NCI-H82 (cell line): Measurements from ENCODE around the gene GIPC3.
"Not testable (repeated sequence)": the region's sequence is repeated elsewhere in the genome, so short reads cannot be mapped to it uniquely, and the experiment has no call there.

Experiments used
- DNase-seq: peaks from one replicate; lab custom pipeline; 2025; lab: John Stamatoyannopoulos, UW

The GIPC3 gene

DNA sequence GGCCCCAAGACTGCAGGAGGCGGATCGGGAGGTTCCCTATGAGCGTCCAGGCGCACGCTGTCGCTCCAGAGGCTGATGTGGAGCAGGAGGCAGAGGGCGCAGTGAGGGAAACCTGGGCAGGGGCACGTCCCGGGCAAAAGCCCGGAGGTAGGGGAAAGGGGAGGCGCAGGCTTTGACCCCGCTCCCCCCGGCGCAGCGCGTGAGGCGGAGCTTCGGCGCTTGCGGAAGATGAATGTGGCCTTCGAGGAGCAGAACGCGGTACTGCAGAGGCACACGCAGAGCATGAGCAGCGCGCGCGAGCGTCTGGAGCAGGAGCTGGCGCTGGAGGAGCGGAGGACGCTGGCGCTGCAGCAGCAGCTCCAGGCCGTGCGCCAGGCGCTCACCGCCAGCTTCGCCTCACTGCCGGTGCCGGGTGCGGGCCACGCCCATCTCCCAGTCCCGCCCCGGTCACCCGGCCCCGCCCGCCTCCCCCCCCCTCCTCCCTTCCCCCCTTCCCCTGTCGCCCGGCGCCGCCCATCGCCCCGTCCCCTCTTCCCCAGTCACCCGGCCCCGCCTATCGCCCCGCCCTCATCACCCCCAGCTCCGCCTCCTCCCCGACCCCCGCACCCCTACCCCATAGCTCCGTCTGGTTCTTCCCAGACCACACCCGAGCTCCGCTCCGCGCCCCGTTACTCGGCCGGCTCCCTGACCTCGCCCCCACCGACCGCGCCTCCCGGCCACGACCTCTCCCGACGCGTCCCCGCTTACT, 8.4 kb upstream of the GIPC3 start:
- no peak for DNase-seq

DNA sequence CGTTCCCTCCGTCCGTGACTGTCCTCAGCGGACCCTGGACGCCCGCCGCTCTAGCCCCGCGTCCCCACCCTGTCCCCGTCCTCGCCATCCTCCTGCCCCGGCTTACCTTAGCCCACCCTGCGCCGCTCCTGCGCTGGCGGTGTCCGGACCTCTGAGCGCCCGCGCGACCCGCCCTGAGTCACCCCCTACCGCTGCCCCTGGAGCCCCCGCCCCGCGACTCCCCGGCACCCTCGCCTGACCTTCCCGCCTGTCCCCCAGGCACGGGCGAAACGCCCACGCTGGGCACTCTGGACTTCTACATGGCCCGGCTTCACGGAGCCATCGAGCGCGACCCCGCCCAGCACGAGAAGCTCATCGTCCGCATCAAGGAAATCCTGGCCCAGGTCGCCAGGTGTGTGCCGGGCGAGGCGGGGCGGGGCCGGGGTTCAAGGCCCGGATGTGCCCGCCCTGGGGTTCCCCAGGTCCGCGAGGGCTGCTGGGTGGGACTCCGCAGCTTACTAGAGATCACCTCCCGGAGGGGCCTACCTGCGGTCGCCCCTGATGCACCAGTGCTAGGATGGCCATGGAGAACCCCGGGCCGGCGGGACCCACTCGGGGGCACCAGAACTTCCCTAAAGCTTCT, 7.4 kb upstream of the GIPC3 start:
- no peak for DNase-seq

- DNase-seq = no peak
These were observed 6.9 kb upstream of the GIPC3 start for GRCh38 chr19:3578390-3578789.

DNA sequence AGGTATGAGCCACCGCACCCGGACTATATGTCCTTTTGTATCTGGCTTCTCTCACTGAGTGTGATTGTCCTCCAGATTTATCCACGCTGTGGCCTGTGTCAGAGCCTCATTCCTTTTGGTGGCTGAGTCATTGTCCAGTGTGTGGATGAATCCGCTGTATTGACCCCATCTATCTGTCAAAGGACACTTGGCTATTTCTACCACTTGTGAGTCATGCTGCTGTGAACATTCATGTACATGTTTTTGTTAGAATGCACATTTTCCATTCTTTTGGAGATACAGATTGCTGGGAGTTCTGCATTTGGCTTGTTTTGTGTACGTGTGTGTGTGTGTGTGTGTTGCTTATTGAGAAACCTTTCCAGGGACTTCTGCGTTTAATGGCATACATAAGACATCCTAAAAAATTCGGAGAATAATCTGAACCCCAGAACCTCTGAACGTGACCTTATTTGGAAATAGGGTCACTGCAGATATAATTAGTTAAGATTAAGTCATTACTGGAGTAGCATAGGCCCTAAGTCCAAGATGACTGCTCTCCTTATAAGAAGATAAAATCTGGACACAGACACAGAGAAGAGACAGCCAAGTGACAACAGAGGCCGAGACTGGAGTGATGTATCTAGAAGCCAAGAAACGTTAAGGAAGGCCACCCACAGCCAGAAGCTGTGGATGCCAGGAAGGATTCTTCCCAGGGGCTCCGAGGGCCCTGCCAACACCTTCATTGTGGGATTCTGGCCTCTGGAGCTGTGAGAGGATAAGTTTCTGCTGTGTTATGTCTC, 4.9 kb upstream of the GIPC3 start:
- DNase-seq = no peak

- not testable (repeated sequence) for DNase-seq
These were observed 3.5 kb upstream of the GIPC3 start for GRCh38 chr19:3581792-3582191.

DNA sequence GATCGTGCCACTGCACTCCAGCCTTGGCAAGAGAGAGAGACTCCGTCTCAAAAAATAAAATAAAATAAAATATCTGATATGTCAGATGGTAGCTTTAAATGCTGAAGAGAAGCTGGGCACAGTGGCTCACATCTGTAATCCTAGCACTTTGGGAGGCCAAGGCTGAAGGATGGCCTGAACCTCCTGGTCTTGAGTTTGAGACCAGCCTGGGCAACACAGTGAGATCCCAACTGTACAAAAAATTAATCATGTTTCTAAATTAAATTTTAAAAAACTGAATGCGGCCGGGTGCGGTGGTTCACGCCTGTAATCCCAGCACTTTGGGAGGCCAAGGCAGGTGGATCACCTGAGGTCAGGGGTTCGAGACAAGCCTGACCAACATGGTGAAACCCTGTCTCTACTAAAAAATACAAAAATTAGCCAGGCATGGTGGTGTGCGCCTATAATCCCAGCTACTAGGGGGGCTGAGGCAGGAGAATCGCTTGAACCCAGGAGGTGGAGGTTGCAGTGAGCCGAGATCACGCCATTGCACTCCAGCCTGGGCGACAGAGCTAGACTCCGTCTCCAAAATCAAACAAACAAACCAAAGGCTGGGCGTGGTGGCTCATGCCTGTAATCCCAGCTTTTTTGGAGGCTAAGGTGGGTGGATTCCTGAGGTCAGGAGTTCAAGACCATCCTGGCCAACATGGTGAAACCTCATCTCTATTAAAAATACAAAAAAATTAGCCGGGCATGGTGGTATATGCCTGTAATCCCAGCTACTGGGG, 1.1 kb upstream of the GIPC3 start:
- DNase-seq = not testable (repeated sequence)

- DNase-seq = peak; percentile 48
These were observed 899 bp downstream of the GIPC3 start for GRCh38 chr19:3586127-3586626.

DNA sequence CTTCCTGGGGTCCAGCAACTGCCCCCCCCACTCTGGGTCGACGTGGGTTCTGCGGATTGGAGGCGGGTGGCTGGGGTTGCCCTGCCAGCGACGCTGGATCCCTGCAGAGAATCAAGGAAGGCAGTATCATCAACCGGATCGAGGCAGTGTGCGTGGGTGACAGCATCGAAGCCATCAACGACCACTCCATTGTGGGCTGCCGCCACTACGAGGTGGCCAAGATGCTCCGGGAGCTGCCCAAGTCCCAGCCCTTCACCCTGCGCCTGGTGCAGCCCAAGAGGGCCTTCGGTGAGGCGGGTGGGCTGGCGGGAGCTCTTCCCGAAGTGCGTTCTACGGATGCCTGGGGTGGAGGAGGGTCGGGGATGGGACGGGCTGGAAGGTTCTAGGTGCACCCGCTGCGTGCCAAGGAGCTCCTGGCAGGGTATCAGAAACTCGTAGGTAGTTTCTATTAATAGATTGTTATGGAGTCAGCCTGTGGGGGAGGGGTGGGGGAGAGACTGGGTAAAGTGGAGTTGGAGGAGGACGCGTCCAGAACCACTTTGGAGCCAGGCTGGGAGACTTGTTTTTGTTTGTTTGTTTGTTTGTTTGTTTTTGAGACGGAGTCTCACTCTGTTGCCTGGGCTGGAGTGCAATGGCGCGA, 1.5 kb downstream of the GIPC3 start:
- no peak for DNase-seq

- DNase-seq = no peak
These were observed 4.2 kb downstream of the GIPC3 start for GRCh38 chr19:3589439-3589838.

DNA sequence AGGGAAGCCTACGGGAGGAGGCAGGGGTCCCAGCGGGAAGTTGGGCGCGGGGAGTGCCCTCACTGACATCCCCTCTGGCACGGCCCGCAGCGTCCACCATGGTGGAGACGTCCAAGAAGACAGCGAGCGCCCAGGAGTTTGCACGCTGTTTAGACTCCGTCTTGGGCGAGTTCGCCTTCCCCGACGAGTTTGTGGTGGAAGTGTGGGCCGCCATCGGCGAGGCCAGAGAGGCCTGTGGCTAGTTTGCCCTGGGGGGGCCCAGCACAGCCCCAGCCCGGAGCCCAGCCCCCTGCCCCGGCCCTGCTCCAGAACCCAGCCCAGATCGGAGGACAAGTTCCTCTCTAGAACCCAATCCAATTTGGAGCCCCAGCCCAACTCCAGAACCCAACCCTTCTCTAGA, 4.7 kb downstream of the GIPC3 start:
- no peak for DNase-seq

DNA sequence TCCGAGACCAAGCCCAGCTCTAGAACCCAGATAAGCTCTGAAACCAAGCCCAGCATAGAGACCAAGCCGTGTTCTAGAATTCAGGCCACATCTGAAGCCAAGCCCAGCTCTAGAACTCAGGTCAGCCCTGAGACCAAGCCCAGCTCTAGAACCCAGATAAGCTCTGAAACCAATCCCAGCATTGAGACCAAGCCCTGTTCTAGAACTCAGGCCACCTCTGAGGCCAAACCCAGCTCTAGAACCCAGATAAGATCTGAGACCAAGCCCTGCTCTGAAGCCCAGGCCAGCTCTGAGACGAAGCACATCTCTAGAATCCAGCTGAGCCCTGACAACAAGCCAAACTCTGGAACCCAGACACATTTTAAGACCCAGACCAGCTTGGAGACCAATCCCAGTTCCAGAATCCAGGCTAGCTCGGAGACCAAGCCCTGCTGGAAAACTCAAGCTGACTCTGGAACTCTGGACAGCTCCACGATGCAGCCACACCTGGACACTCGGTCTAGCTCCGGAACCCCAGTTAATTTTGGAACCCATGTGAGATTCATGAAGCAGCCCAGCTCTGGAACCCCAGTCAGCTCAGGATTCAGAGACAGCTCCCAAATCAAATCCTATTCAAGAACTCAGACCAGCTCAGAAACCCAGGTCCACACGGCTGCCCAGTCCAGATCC, 5.8 kb downstream of the GIPC3 start:
- no peak for DNase-seq

GRCh38 chr19:3591876-3592613, 6.8 kb downstream of the GIPC3 start:
- DNase-seq = no peak

DNA sequence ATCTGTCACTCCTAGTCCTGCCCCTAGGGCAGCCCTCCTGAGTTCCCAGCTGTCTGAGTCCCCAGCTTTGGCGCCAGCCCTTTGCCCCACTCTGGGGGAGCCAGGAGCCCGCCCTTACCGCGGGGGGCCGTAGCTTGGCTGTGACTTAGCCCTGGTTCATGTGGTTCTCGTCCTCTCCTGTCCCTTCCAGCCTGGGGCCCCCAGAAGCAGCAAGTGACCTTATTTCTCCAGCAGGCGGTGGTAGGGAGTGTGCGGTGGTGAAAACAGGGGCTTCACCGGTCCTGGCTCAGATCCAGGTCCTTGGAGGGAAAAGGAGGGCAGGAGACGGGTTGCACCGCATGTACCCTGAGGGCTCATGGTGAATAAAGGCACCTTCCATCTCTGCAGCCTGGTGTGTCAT, 7.9 kb downstream of the GIPC3 start:
- DNase-seq = no peak

- DNase-seq = no peak
These were observed 10.3 kb downstream of the GIPC3 start for GRCh38 chr19:3595521-3596061.

DNA sequence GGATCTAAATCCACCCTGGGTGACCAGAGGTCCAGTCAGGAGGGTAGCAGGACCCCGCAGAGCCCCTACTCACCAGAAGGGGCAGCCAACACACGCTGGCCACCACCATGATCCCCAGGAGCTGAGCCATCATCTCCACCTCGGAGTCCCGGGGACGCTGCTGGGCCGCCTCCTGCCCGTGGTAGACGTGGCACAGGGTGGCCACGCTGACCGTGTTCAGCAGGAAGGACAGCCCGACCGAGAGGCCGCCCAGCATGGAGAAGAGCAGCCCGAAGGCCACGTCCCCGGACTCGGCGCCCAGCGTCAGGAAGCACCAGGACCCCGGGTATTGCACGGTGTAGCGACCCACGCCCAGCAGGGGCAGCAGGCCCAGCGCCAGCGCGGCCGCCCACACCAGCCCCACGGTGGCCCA, 14.5 kb downstream of the GIPC3 start:
- no peak for DNase-seq

- no peak for DNase-seq
These were observed 15.7 kb downstream of the GIPC3 start for GRCh38 chr19:3601021-3601420.

DNA sequence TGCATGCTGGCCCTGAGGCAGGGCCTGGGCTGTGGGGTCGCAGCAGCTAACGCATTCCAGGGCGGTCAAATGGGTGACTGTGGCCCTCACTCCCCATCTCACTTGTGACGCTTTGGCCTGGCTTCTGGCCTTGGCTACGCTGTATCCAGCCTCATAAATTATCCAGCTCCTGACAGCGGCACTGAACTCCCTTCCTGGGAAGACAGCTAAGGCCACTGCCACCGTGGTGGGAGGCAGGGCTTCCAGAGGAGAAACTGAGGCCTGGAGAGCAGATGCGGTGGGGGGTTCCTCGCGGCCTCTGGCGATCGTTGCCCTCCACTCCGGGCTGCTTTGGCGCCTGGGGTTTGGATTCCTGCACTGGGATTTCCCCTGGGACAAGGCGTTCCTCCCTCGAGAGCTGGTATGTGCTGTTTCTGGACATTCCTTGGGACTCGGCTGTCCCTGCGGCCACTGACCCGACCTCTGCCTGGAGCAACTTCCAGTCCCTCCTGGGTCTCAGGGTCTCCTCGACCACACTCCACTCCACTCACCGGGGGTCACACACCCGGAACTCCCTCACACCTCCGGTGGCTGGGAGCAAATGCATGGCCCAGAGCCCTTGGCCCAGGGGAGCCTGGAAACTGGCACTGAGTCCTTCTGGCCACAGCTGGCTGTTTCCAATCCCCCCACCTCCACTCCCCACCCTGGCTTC, 18.0 kb downstream of the GIPC3 start:
- no peak for DNase-seq

- DNase-seq = no peak
These were observed 19.1 kb downstream of the GIPC3 start for GRCh38 chr19:3604227-3604986.

DNA sequence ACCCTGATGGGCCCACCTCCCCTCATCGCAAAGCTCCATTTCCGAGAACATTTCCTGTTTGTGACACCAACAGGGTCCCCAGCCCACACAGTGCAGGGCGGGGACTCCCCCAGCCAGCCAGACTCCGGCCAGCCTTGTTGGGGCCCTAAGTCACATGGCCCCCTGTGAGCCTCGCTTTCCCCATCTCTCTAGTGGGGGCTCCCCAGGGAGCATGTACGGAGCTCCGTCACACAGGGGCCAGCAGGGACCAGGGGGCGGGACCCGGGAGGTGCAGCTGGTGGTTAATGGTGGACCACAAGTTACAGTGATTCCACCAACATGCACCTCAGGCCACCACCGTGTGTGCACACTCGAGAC, 19.7 kb downstream of the GIPC3 start:
- no peak for DNase-seq
